Activated T-cell treated with anti-CD3 and anti-CD28 coated beads, Interleukin-2, amount 50 U/mL, for 72 hours (primary cell): ENCODE measurements around the gene MEF2C. TPM values are rescaled to one million over a fixed set of nuclear protein-coding genes. Genes with fewer than 3 reads are reported as not detected.
A peak's percentile ranks its signal among the peaks of the same experiment; 100 is the strongest.

Experiments used
- ATAC-seq, 2 donors: fragments of 150-1000 bp; cut with Tn5 transposase; replicated peaks in 1 of 2; 2 replicates each; pipeline ENCODE4 v1.10.0; 2021; ENCODE audit warnings: moderate library complexity in 2 of 2, mild to moderate bottlenecking in 1 of 2
- DNase-seq, 2 donors: peaks; one replicate each; pipeline ENCODE4 v3.0.0; 2021 to 2022; ENCODE audit warnings: mixed read lengths in 1 of 2
- H3K27ac Mint-ChIP-seq: one replicate; pipeline ENCODE4 v1.8.0; 2022; ENCODE audit warnings: mild to moderate bottlenecking, moderate library complexity, mixed read lengths
- H3K27me3 Mint-ChIP-seq: one replicate; pipeline ENCODE4 v1.8.0; 2022; ENCODE audit warnings: low read depth, mixed read lengths
- H3K36me3 Mint-ChIP-seq, 2 donors: one replicate each; pipeline ENCODE4 v1.8.0; 2022; ENCODE audit warnings: mixed read lengths in 2 of 2, mild to moderate bottlenecking in 1 of 2; ENCODE audit not compliant: insufficient read depth in 2 of 2
- H3K4me1 Mint-ChIP-seq: one replicate; pipeline ENCODE4 v1.8.0; 2022; ENCODE audit warnings: low read depth, mixed read lengths
- H3K4me3 Mint-ChIP-seq, 2 donors: one replicate each; pipeline ENCODE4 v1.8.0; 2022; ENCODE audit warnings: mild to moderate bottlenecking in 2 of 2, mixed read lengths in 2 of 2, moderate library complexity in 2 of 2
- H3K9me3 Mint-ChIP-seq, 2 donors: one replicate each; pipeline ENCODE4 v1.8.0; 2022; ENCODE audit warnings: mixed read lengths in 2 of 2
- total RNA-seq, 2 donors: library from RNA; stranded (reverse); gene quantifications; one replicate each; pipeline ENCODE4 v1.2.3, GENCODE V29; 2022

MEF2C gene
- total RNA-seq, 2 donors from 2014 or later = 0.53 to 0.83 TPM

DNA sequence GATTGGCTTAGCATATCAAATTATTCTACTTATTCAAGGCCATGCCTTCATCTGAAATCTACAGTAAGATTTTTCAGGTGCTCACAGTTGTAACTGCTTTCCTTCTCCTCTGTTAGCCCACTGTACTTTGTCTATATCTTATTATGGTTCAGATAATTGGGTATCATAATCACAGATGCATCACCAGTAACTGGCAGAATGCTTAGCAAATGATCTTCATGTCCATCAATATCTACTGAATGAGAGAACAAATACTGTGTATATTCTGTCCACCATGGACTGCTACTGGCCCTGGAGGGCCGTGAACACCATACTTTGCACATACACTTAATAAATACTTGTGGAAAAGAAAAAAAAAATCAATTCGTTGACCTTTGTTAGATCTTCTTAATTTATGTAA lies 96.2 kb downstream of the MEF2C start:
- Mint-ChIP-seq H3K9me3 (no peaks in the 10 kb centered on the region), H3K4me1 (peaks cover 18% of the 10 kb centered on the region), H3K27me3 (peaks cover 15% of the 10 kb centered on the region), H3K27ac (no peak overlapping the region), H3K4me3 (no peak overlapping the region), H3K36me3 (no peaks in the 10 kb centered on the region)
- ATAC-seq (no peak), DNase-seq (no peak)

GRCh38 chr5:88785746-88786565 lies 97.0 kb downstream of the MEF2C start:
- H3K36me3 Mint-ChIP-seq = no peaks in the 10 kb centered on the region
- peaks cover 16% of the 10 kb centered on the region for H3K27me3 Mint-ChIP-seq
- peak in 1 of 2 donors; percentile 17 for DNase-seq
- ATAC-seq = peak; percentile 74 to 83
- H3K4me1 Mint-ChIP-seq = peaks cover 18% of the 10 kb centered on the region
- peak overlapping the region; percentile 47 to 71 for H3K4me3 Mint-ChIP-seq
- no peaks in the 10 kb centered on the region for H3K9me3 Mint-ChIP-seq
- H3K27ac Mint-ChIP-seq = peak overlapping the region; percentile 42

GRCh38 chr5:88782571-88782970 lies 100.4 kb downstream of the MEF2C start:
- Mint-ChIP-seq H3K27me3 (peaks cover 19% of the 10 kb centered on the region), H3K4me1 (peaks cover 18% of the 10 kb centered on the region), H3K36me3 (no peaks in the 10 kb centered on the region), H3K9me3 (no peaks in the 10 kb centered on the region), H3K27ac (no peak overlapping the region), H3K4me3 (no peak overlapping the region)
- DNase-seq = no peak
- no peak for ATAC-seq

DNA sequence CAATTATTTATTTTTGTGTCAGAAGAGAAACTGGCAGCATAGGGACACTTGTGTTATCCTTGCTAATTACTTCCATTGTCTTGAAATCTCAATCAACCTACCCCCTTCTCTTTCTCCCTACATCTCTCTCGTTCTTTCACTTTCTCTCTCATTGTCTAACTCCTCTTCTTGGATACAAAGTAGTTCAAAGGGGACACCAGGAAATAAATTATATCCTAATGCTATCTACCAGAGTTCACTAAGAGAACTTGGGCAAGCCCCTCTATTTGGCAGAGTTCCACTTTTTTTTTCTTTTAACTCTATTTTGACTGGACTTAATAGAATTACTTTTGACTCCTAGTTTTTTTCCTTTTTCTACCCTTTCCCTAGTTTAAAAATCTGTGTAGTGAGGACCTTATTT lies 102.2 kb downstream of the MEF2C start:
- no peak overlapping the region for H3K27ac Mint-ChIP-seq
- no peaks in the 10 kb centered on the region for H3K9me3 Mint-ChIP-seq
- no peaks in the 10 kb centered on the region for H3K36me3 Mint-ChIP-seq
- no peak overlapping the region for H3K4me3 Mint-ChIP-seq
- H3K4me1 Mint-ChIP-seq = peaks cover 12% of the 10 kb centered on the region
- no peak for ATAC-seq
- peaks cover 14% of the 10 kb centered on the region for H3K27me3 Mint-ChIP-seq
- DNase-seq = no peak

DNA sequence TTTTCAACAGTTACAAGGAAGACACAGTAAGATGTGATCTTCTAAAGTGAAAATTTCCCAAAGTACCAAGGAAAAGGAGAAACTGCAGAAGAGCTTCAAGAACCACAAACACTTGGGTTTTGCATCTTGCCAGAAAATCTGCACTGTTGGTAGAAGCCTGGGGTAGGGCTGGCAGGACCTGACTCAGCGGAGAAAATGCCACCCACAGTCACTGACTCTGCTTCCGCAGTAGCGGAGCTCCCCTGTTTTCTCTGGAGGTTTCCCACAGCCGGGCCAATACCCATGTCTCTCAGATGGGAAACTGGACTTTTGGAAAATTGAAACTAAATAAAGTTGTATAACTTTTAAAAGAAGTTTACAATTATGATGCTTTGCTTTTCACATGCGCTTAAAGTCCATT lies 104.2 kb downstream of the MEF2C start:
- Mint-ChIP-seq H3K36me3 (no peaks in the 10 kb centered on the region), H3K9me3 (no peaks in the 10 kb centered on the region), H3K27me3 (peaks cover 14% of the 10 kb centered on the region), H3K4me3 (no peak overlapping the region), H3K27ac (no peak overlapping the region), H3K4me1 (no peaks in the 10 kb centered on the region)
- ATAC-seq (no peak), DNase-seq (no peak)

DNA sequence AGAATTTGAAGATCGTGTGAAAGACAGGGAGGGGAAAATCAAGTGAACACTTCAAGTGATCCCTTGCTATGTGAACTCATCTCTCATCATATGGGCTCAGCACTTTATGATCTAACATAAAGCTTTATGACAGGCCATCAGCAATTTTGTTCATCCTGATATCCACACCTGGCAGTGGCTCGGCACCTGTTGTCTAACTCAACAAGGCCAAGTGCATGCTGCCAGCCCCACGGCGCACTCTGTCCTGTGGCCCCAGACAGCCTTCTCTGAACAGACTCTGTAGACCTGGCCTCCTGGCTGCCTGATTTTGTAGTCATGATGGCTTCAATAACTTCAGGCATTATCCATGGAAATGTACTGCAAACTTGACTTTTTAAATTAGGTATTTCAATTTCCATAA lies 106.3 kb downstream of the MEF2C start:
- DNase-seq (no peak), ATAC-seq (no peak)
- Mint-ChIP-seq H3K9me3 (no peaks in the 10 kb centered on the region), H3K4me3 (no peak overlapping the region), H3K36me3 (no peaks in the 10 kb centered on the region), H3K27ac (no peak overlapping the region), H3K27me3 (peaks cover 17% of the 10 kb centered on the region), H3K4me1 (no peaks in the 10 kb centered on the region)

DNA sequence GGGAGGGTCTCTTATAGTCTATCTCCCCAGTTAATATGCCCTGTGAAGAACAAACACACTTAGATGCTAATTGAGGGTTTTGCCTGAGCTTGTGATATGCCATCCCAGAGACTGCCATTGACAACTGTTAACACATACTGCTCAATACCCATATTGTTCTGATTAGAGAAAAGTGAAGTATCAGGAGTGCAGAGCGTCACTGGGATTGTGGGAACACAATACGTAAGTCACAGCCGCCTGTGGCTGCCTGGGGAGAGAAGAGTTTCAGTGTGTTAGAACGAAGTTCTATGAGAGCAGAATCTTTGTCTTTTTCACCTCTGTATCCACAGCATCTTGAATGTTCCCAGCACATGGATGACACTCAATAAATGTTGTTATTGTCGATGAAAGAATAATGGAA lies 110.2 kb downstream of the MEF2C start:
- Mint-ChIP-seq H3K9me3 (peaks cover 0 to 3% of the 10 kb centered on the region in 2 donors), H3K27ac (no peak overlapping the region), H3K36me3 (peaks cover 0 to 2% of the 10 kb centered on the region in 2 donors), H3K27me3 (peaks cover 44% of the 10 kb centered on the region), H3K4me1 (no peaks in the 10 kb centered on the region), H3K4me3 (no peak overlapping the region)
- no peak for DNase-seq
- ATAC-seq = no peak

- Mint-ChIP-seq H3K27ac (no peak overlapping the region), H3K4me3 (no peak overlapping the region), H3K36me3 (peaks cover 0 to 2% of the 10 kb centered on the region in 2 donors), H3K9me3 (peaks cover 0 to 3% of the 10 kb centered on the region in 2 donors), H3K4me1 (no peaks in the 10 kb centered on the region), H3K27me3 (peaks cover 49% of the 10 kb centered on the region)
- DNase-seq (no peak), ATAC-seq (no peak)
These were observed 110.9 kb downstream of the MEF2C start for GRCh38 chr5:88772047-88772446.

GRCh38 chr5:88770276-88771257 lies 112.4 kb downstream of the MEF2C start:
- H3K27ac Mint-ChIP-seq = no peak overlapping the region
- peaks cover 58% of the 10 kb centered on the region for H3K27me3 Mint-ChIP-seq
- DNase-seq (no peak), ATAC-seq (no peak)
- H3K4me3 Mint-ChIP-seq = no peak overlapping the region
- H3K9me3 Mint-ChIP-seq = peaks cover 0 to 3% of the 10 kb centered on the region in 2 donors
- no peaks in the 10 kb centered on the region for H3K4me1 Mint-ChIP-seq
- peaks cover 0 to 2% of the 10 kb centered on the region in 2 donors for H3K36me3 Mint-ChIP-seq

DNA sequence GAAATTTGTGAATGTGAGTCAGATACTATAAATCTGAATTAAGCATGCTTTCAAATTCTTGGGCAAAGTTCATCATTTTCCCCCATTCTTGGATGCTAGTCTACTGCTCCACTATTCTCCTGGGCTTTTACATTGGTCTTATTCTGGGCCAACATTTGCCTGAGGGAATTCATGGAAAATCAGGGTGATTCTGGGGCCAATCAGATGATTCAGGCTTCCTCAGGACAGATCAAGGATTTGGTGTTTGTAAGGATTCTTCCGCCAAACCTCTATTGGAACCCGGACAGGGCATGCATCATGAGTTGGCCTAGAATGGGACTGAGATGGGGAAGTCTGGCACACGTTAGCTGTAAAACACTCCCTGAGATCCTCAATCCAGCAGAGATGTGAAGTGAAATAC lies 113.8 kb downstream of the MEF2C start:
- H3K4me3 Mint-ChIP-seq = no peak overlapping the region
- DNase-seq = no peak
- ATAC-seq = no peak
- peaks cover 0 to 3% of the 10 kb centered on the region in 2 donors for H3K9me3 Mint-ChIP-seq
- peaks cover 0 to 2% of the 10 kb centered on the region in 2 donors for H3K36me3 Mint-ChIP-seq
- H3K27me3 Mint-ChIP-seq = peaks cover 62% of the 10 kb centered on the region
- H3K4me1 Mint-ChIP-seq = no peaks in the 10 kb centered on the region
- no peak overlapping the region for H3K27ac Mint-ChIP-seq

DNA sequence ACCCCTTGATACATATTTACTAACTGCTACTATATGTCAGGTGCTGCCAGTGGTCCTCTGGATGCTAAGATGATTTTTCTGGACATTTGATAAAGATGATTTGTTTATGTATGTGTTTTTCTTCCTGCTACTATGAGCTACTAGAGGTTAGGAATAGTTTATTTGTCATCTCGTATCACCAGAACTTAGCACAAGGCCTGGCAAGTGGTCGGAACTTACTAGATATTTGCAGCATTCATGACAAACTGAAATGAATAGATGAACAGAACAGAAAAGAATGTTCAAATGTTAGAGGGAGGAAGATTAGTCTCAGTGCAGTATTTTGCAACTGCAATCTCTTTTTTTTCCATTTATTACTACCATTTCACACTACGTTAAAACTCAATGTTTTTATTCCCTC lies 114.6 kb downstream of the MEF2C start:
- DNase-seq = no peak
- Mint-ChIP-seq H3K36me3 (peaks cover 0 to 2% of the 10 kb centered on the region in 2 donors), H3K27ac (no peak overlapping the region), H3K4me1 (no peaks in the 10 kb centered on the region), H3K9me3 (peaks cover 0 to 3% of the 10 kb centered on the region in 2 donors), H3K4me3 (no peak overlapping the region), H3K27me3 (peaks cover 62% of the 10 kb centered on the region)
- ATAC-seq = no peak

DNA sequence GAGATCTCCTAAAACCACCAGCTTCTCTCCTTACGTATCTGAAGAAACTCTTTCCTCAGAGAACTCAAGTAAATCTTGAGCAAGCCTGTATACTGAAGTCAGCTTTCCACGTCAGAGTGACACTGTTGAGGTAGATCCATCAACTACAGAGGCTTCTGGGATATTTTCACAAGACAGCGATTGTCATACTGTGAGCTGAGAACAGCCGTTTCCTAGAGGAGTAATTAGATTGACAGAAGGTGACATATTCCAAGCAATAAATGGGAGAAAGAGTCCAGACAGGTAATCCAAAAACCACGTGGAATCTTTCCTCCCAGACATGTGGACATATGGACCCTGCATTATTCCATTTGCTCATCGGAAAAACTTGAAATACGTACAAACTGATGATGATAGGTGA lies 117.2 kb downstream of the MEF2C start:
- Mint-ChIP-seq H3K9me3 (peaks cover 0 to 3% of the 10 kb centered on the region in 2 donors), H3K4me1 (no peaks in the 10 kb centered on the region), H3K27ac (no peak overlapping the region), H3K4me3 (no peak overlapping the region), H3K36me3 (peaks cover 0 to 2% of the 10 kb centered on the region in 2 donors), H3K27me3 (peaks cover 53% of the 10 kb centered on the region)
- ATAC-seq (no peak), DNase-seq (no peak)

DNA sequence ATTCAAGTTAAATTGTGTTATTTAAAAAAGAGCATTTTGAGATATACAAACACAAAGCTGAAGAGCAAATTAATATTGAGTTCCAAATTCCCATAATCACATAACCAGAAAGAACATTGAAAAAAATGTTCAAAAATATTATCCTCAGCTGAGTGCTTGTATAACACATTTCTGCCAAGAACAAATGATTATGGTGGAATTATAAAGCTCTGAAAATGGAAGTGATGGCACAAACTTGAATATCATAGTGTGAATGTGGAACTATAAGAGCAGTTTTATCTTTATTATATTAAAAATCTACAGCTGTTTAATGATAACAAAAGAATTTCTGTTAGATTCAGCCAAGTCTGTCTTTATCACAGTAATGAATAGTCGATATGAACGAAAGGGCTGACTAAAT lies 117.8 kb downstream of the MEF2C start:
- Mint-ChIP-seq H3K36me3 (no peaks in the 10 kb centered on the region), H3K9me3 (no peaks in the 10 kb centered on the region), H3K27me3 (peaks cover 53% of the 10 kb centered on the region), H3K4me1 (no peaks in the 10 kb centered on the region), H3K4me3 (no peak overlapping the region), H3K27ac (no peak overlapping the region)
- ATAC-seq (no peak), DNase-seq (no peak)
